ENCODE results near the gene DEPP1.

Gene DEPP1

GRCh38 chr10:44950326-44951225 is 28.0 kb downstream of the DEPP1 start:
- no peak for DNase-seq

GRCh38 chr10:44949915-44950314 is 28.7 kb downstream of the DEPP1 start:
- DNase-seq, result no peak

GRCh38 chr10:44949127-44949802 is 29.3 kb downstream of the DEPP1 start:
- DNase-seq, result no peak

- DNase-seq, result no peak
These were observed 30.0 kb downstream of the DEPP1 start for GRCh38 chr10:44948642-44949041.

GRCh38 chr10:44947371-44948152 is 31.0 kb downstream of the DEPP1 start:
- DNase-seq, result no peak

- no peak for DNase-seq
These were observed 32.4 kb downstream of the DEPP1 start for GRCh38 chr10:44946205-44946604.

- DNase-seq, result no peak
These were observed 34.3 kb downstream of the DEPP1 start for GRCh38 chr10:44944354-44944753.

- DNase-seq, result peak; percentile 24
These were observed 38.8 kb downstream of the DEPP1 start for GRCh38 chr10:44939691-44940401.

- no peak for DNase-seq
These were observed 39.7 kb downstream of the DEPP1 start for GRCh38 chr10:44938956-44939355.

GRCh38 chr10:44937196-44938005 is 41.2 kb downstream of the DEPP1 start:
- DNase-seq, result no peak

GRCh38 chr10:44936314-44936975 is 42.2 kb downstream of the DEPP1 start:
- no peak for DNase-seq

- DNase-seq, result no peak
These were observed 42.7 kb downstream of the DEPP1 start for GRCh38 chr10:44935966-44936295.

GRCh38 chr10:44935201-44935965 is 43.2 kb downstream of the DEPP1 start:
- DNase-seq, result no peak

- no peak for DNase-seq
These were observed 44.0 kb downstream of the DEPP1 start for GRCh38 chr10:44934416-44935200.

- no peak for DNase-seq
These were observed 44.9 kb downstream of the DEPP1 start for GRCh38 chr10:44933451-44934321.

GRCh38 chr10:44932517-44933450 is 45.8 kb downstream of the DEPP1 start:
- DNase-seq, result peak; percentile 27

Measured in KG1 (cell line).